HG03457 (cell line): ENCODE measurements around the gene BABAM2.

ENCODE experiments used
- ATAC-seq: cut with Tn5 transposase; IDR thresholded peaks from one replicate; pipeline ENCODE4 v1.9.1; 2021; ENCODE audit warnings: moderate number of reproducible peaks; ENCODE audit not compliant: unreplicated experiment

The BABAM2 gene

GRCh38 chr2:28292491-28292890 is 402.0 kb downstream of the BABAM2 start:
- ATAC-seq, result no peak

GRCh38 chr2:28293416-28293815 is 402.9 kb downstream of the BABAM2 start:
- no peak for ATAC-seq

- no peak for ATAC-seq
These were observed 403.9 kb downstream of the BABAM2 start for GRCh38 chr2:28294451-28294850.

GRCh38 chr2:28296243-28296642 is 405.7 kb downstream of the BABAM2 start:
- no peak for ATAC-seq

GRCh38 chr2:28296904-28297303 is 406.4 kb downstream of the BABAM2 start:
- no peak for ATAC-seq

- no peak for ATAC-seq
These were observed 407.0 kb downstream of the BABAM2 start for GRCh38 chr2:28297531-28297930.

- no peak for ATAC-seq
These were observed 407.9 kb downstream of the BABAM2 start for GRCh38 chr2:28298406-28298805.

- ATAC-seq, result no peak
These were observed 410.2 kb downstream of the BABAM2 start for GRCh38 chr2:28300485-28301341.

- ATAC-seq, result no peak
These were observed 414.7 kb downstream of the BABAM2 start for GRCh38 chr2:28305202-28305601.

GRCh38 chr2:28310107-28310506 is 419.6 kb downstream of the BABAM2 start:
- no peak for ATAC-seq

GRCh38 chr2:28311660-28312249 is 421.2 kb downstream of the BABAM2 start:
- no peak for ATAC-seq

GRCh38 chr2:28312307-28313219 is 422.0 kb downstream of the BABAM2 start:
- ATAC-seq, result no peak

GRCh38 chr2:28313220-28313784 is 422.8 kb downstream of the BABAM2 start:
- no peak for ATAC-seq

GRCh38 chr2:28314968-28315367 is 424.4 kb downstream of the BABAM2 start:
- no peak for ATAC-seq

- ATAC-seq, result no peak
These were observed 426.2 kb downstream of the BABAM2 start for GRCh38 chr2:28316546-28317335.

- ATAC-seq, result no peak
These were observed 426.9 kb downstream of the BABAM2 start for GRCh38 chr2:28317390-28317789.

- no peak for ATAC-seq
These were observed 427.5 kb downstream of the BABAM2 start for GRCh38 chr2:28318023-28318422.

GRCh38 chr2:28318462-28319117 is 428.1 kb downstream of the BABAM2 start:
- ATAC-seq, result no peak

- ATAC-seq, result no peak
These were observed 428.8 kb downstream of the BABAM2 start for GRCh38 chr2:28319118-28320008.
